ENCODE data around the gene IFT88.

Gene IFT88

GRCh38 chr13:20721058-20721453, 154.1 kb downstream of the IFT88 start:
- DNase-seq (ENCODE audit: insufficient read length) (no peak), FAIRE-seq (no peak)
- TF ChIP-seq TAF1 (IDR thresholded peaks at IDR 0.05; ENCODE audit: borderline replicate concordance, low read depth, low read length), result no peak
- TF ChIP-seq POLR2AphosphoS5 (IDR thresholded peaks at IDR 0.05; ENCODE audit: low read depth, low read length), result no peak
- TF ChIP-seq POLR2A (IDR thresholded peaks at IDR 0.05; ENCODE audit: low read depth, low read length), result no peak

DNA sequence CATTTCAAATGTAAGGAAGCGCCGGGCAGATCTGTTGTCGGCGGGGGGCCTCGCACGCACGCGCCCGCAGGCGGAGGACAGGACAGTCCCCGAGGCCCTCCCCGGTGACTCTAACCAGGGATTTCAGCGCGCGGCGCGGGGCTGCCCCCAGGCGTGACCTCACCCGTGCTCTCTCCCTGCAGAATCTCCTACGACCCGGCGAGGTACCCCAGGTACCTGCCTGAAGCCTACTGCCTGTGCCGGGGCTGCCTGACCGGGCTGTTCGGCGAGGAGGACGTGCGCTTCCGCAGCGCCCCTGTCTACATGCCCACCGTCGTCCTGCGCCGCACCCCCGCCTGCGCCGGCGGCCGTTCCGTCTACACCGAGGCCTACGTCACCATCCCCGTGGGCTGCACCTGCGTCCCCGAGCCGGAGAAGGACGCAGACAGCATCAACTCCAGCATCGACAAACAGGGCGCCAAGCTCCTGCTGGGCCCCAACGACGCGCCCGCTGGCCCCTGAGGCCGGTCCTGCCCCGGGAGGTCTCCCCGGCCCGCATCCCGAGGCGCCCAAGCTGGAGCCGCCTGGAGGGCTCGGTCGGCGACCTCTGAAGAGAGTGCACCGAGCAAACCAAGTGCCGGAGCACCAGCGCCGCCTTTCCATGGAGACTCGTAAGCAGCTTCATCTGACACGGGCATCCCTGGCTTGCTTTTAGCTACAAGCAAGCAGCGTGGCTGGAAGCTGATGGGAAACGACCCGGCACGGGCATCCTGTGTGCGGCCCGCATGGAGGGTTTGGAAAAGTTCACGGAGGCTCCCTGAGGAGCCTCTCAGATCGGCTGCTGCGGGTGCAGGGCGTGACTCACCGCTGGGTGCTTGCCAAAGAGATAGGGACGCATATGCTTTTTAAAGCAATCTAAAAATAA, 154.7 kb downstream of the IFT88 start:
- DNase-seq (ENCODE audit: insufficient read length) (no peak), FAIRE-seq (no peak)
- TF ChIP-seq POLR2A (IDR thresholded peaks at IDR 0.05; ENCODE audit: low read depth, low read length) (no peak), POLR2AphosphoS5 (IDR thresholded peaks at IDR 0.05; ENCODE audit: low read depth, low read length) (no peak), TAF1 (IDR thresholded peaks at IDR 0.05; ENCODE audit: borderline replicate concordance, low read depth, low read length) (no peak)

DNA sequence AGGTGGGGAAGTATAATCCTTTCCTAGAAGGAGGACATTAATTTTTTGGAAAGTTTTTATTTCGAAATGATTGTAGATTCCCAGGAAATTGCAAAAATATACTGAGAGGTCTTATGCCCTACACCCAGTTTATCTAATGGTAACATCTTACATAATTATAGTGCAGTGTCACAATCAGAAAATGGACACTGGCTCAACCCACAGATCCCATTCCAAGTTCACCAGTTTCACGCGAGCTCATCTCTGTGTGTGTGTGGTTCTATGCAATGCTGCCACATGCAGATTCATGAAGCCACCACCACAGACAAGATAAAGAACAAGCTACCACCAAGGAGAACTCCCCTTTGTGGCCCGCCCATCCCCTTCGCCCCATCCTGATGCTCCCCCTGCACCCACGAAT, 160.9 kb downstream of the IFT88 start:
- DNase-seq (ENCODE audit: insufficient read length), result no peak
- no peak for FAIRE-seq
- no peak for TF ChIP-seq POLR2A (IDR thresholded peaks at IDR 0.05; ENCODE audit: low read depth, low read length)
- TF ChIP-seq TAF1 (IDR thresholded peaks at IDR 0.05; ENCODE audit: borderline replicate concordance, low read depth, low read length), result no peak
- no peak for TF ChIP-seq POLR2AphosphoS5 (IDR thresholded peaks at IDR 0.05; ENCODE audit: low read depth, low read length)

DNA sequence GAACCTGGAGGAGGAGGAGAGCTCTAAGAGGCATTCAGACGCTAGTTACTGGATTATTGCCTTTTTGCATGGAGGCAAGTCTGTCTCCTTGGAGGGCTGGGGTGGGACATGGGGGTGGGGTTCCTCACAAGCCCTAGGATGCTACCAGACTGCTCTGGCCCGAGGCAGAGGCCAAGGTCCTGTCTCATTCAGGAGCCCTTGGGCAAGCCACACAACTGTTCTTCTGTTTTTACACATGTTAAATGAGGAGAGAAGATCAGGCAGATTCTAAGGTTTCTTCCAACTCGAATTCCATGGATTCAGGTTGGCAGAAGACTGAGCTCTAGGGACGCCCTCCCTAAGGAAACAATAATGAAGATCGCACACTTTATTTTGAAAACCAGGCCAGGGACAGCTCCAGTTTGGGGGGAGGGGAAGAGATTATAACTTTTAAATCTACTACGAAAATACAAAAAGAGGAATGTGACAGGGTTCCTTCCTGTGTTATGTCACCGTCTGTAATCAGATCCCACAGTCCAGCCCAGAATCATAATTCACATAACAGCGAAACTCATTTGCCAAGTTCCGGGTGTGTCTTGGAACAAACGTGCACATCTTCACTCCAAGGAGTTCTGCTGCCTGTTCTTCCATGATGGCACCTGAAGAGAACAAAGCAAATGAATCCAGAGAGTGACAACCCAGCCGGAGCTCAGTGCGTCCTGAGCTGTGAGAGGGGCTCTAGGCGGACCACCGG, 161.8 kb downstream of the IFT88 start:
- no peak for TF ChIP-seq POLR2A (IDR thresholded peaks at IDR 0.05; ENCODE audit: low read depth, low read length)
- TF ChIP-seq POLR2AphosphoS5 (IDR thresholded peaks at IDR 0.05; ENCODE audit: low read depth, low read length), result no peak
- DNase-seq (ENCODE audit: insufficient read length) (no peak), FAIRE-seq (no peak)

DNA sequence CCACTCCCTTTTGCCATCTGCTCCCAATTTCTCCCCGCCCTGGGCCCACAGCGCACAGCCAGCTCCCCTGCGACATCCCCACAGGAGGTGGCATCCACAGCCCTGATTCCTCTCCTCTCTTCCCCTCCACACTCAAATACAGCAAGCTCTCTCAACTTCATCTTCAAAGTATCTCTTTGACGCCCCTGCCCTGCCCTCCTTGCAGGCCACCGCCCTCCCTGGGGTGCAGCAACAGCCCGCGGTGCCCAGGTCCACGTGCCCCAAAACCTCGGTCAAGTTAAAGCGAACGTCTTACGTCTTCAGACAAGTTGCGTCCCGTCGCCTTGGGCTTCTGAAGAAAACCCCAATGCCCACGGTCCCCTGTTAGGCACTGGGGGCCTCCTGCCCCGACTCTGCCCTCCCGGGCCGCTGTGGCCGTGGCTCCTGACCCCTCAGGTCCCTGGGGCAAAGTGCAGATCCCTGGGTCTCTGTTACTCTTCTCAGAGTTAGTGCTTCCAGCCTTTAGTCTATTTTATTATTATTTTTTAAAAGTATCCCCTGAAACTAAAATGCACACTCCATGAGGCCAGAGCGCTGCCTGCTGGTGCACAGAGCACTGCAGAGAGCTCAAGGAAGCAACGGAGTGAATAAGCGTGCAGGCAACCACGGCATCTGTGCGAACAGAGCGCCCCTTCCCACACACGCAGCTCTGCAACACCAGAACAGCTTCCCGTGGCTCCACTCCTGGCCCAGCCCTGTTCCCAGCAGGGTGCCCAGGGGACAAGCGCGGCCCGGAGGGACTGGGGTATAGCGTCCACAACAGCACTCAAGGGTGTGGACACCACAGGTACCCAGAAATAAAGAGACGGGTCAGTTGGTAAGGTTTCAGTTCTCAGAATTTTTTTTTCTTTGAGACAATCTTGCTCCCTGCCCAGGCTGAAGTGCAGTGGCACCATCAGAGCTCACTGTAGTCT, 163.0 kb downstream of the IFT88 start:
- FAIRE-seq, result no peak
- TF ChIP-seq POLR2A (IDR thresholded peaks at IDR 0.05; ENCODE audit: low read depth, low read length) (no peak), TAF1 (IDR thresholded peaks at IDR 0.05; ENCODE audit: borderline replicate concordance, low read depth, low read length) (no peak)
- no peak for DNase-seq (ENCODE audit: insufficient read length)

DNA sequence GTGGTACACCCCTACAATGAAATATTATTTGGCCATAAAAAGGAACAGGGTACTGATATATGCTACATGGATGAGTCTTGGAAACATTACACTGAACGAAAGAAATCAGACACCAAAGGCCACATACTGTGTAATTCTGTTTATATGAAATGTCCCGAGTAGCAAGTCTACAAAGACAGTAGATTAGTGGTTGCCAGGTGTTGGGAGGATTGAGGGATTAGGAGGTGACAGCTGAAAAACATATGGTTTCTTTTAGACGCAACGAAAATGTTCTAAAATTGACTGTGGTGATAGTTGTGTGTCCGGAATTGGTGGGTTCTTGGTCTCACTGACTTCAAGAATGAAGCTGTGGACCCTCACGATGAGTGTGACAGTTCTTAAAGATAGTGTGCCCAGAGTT, 171.7 kb downstream of the IFT88 start:
- DNase-seq (ENCODE audit: insufficient read length), result no peak
- FAIRE-seq, result no peak
- TF ChIP-seq POLR2A (IDR thresholded peaks at IDR 0.05; ENCODE audit: low read depth, low read length) (no peak), POLR2AphosphoS5 (IDR thresholded peaks at IDR 0.05; ENCODE audit: low read depth, low read length) (no peak), TAF1 (IDR thresholded peaks at IDR 0.05; ENCODE audit: borderline replicate concordance, low read depth, low read length) (no peak)

DNA sequence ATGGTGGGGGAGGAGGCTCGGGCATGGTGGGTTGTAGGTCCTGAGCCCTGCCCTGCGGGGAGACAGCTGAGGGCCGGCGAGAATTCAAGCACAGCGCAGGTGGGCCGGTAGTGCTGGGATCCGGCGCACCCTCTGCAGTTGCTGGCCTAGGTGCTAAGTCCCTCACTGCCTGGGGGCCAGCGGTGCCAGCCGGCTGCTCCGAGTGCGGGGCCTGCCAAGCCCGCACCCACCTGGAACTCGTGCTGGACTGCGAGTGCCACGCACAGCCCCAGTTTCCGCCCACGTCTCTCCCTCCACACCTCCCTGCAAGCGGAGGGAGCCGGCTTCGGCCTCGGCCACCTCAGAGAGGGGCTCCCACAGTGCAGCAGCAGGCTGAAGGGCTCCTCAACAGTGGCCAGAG, 173.1 kb downstream of the IFT88 start:
- TF ChIP-seq POLR2A (IDR thresholded peaks at IDR 0.05; ENCODE audit: low read depth, low read length) (no peak), TAF1 (IDR thresholded peaks at IDR 0.05; ENCODE audit: borderline replicate concordance, low read depth, low read length) (no peak), POLR2AphosphoS5 (IDR thresholded peaks at IDR 0.05; ENCODE audit: low read depth, low read length) (no peak)
- DNase-seq (ENCODE audit: insufficient read length), result no peak

More for the DNA sequence above, 173.1 kb downstream of the IFT88 start:
- FAIRE-seq, result no peak
